Middle frontal gyrus (tissue), 1 donor: Measurements from ENCODE around the gene MAT2A.
"Not testable (repeated sequence)": the region's sequence is repeated elsewhere in the genome, so short reads cannot be mapped to it uniquely, and the experiment has no call there.

Source experiments
- DNase-seq: peaks from one replicate; pipeline ENCODE4 v3.0.0-alpha.2; 2015; ENCODE audit warnings: low spot score; ENCODE audit errors: extremely low spot score

The MAT2A gene

GRCh38 chr2:85578243-85579180 is 39.5 kb downstream of the MAT2A start:
- DNase-seq, result no peak

- no peak for DNase-seq
Measured at GRCh38 chr2:85579266-85579935, 40.4 kb downstream of the MAT2A start.

GRCh38 chr2:85580206-85580605 is 41.2 kb downstream of the MAT2A start:
- no peak for DNase-seq

GRCh38 chr2:85582492-85582891 is 43.5 kb downstream of the MAT2A start:
- no peak for DNase-seq

- no peak for DNase-seq
Measured at GRCh38 chr2:85583667-85584353, 44.8 kb downstream of the MAT2A start.

GRCh38 chr2:85584354-85584856 is 45.4 kb downstream of the MAT2A start, which contains the start of gene VAMP5:
TSS of gene VAMP5 (plus strand) at chr2:85584431. CDS start at chr2:85584491, 60 bp downstream.
- DNase-seq, result no peak

- DNase-seq, result no peak
Measured at GRCh38 chr2:85584857-85585780, 46.2 kb downstream of the MAT2A start.

- DNase-seq, result no peak
Measured at GRCh38 chr2:85585781-85586105, 46.8 kb downstream of the MAT2A start.

- no peak for DNase-seq
Measured at GRCh38 chr2:85588236-85588635, 49.3 kb downstream of the MAT2A start.

GRCh38 chr2:85588645-85589044 is 49.7 kb downstream of the MAT2A start:
- no peak for DNase-seq

GRCh38 chr2:85589181-85589580 is 50.2 kb downstream of the MAT2A start:
- no peak for DNase-seq

- no peak for DNase-seq
Measured at GRCh38 chr2:85589982-85590791, 51.2 kb downstream of the MAT2A start.

- no peak for DNase-seq
Measured at GRCh38 chr2:85590950-85591349, 52.0 kb downstream of the MAT2A start.

GRCh38 chr2:85591563-85591962 is 52.6 kb downstream of the MAT2A start:
- DNase-seq, result no peak

GRCh38 chr2:85592299-85592698 is 53.3 kb downstream of the MAT2A start:
- DNase-seq, result not testable (repeated sequence)

- no peak for DNase-seq
Measured at GRCh38 chr2:85593023-85593422, 54.1 kb downstream of the MAT2A start.
